Peyer's patch (tissue), 4 donors: Measurements from ENCODE around the gene GNAI1. TPM values are rescaled to one million over a fixed set of nuclear protein-coding genes. Genes with fewer than 3 reads are reported as not detected.

Experiments
- DNase-seq, 3 donors: peaks; one replicate each; pipeline ENCODE4 v3.0.0-alpha.2; 2017 to 2019
- H3K27ac ChIP-seq, 4 donors: fragments of 200-600 bp; sonication (generic); one replicate each; pipeline ENCODE4 v1.5.1; 2016 to 2019
- H3K27me3 ChIP-seq, 2 donors: fragments of 200-600 bp; sonication (generic); one replicate each; pipeline ENCODE4 v1.5.1; 2019
- H3K36me3 ChIP-seq, 3 donors: fragments of 200-600 bp; sonication (generic); one replicate each; pipeline ENCODE4 v1.5.1; 2016 to 2019
- H3K4me1 ChIP-seq, 4 donors: fragments of 200-600 bp; sonication (generic); one replicate each; pipeline ENCODE4 v1.5.1; 2016 to 2019
- H3K4me3 ChIP-seq, 4 donors: fragments of 200-600 bp; sonication (generic); 1 replicate in 3 of 4; 2 replicates in 1 of 4; pipeline ENCODE4 v1.5.1; 2016 to 2019; ENCODE audit warnings: mild to moderate bottlenecking in 1 of 4
- H3K9me3 ChIP-seq, 4 donors: fragments of 200-600 bp; sonication (generic); one replicate each; pipeline ENCODE4 v1.5.1; 2016 to 2019; ENCODE audit warnings: mild to moderate bottlenecking in 1 of 4
- POLR2A ChIP-seq, 2 donors: fragments of 450-650 bp; IDR thresholded peaks; one replicate each; pipeline ENCODE4 v1.5.1; 2017; ENCODE audit warnings: antibody characterized with exemption in 2 of 2, mild to moderate bottlenecking in 2 of 2, moderate library complexity in 2 of 2
- total RNA-seq, 4 donors: library from RNA; depleted of rRNA; stranded (reverse); fragments of >200 nt; gene quantifications; one replicate each; pipeline ENCODE4 v1.1.0, GENCODE V29; 2016
- TF ChIP-seq, protein P1 (sequence below), 6 experiments: fragments of 450-650 bp in 4 of 6; fragments of 200-600 bp in 2 of 6; sonication (generic) in 1 of 6; IDR thresholded peaks; one replicate each; pipeline ENCODE4 v1.5.1; 2017 to 2019; ENCODE audit warnings: antibody characterized with exemption in 6 of 6, mild to moderate bottlenecking in 3 of 6, moderate library complexity in 1 of 6

GNAI1 gene
- total RNA-seq, 4 donors from 2014 or later: 5.5 to 13.3 (median 8.1) TPM

DNA sequence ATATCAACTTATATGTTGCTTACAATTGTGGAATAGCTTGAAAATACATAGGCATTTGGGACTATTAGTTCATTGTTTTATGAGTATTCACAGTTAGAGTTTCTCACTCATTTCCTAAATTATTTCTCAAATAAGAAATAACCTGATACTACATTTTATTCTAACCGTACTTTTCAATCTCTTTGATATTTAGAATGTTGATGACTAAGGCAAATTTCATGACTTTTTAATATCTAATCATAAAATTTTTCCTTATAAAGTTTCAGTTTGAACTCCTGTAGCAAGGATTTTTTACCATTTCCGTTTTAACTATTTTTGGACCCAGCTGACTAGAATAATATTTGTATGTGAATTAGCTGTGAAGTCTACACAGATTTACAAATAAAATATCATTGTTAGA lies 41.3 kb upstream of the GNAI1 start:
- Histone ChIP-seq H3K27ac (no peak overlapping the region), H3K36me3 (no peaks in the 10 kb centered on the region), H3K9me3 (no peaks in the 10 kb centered on the region), H3K4me1 (no peaks in the 10 kb centered on the region), H3K4me3 (no peak overlapping the region), H3K27me3 (no peaks in the 10 kb centered on the region)
- no peak for DNase-seq
- no peak for TF ChIP-seq POLR2A (IDR thresholded peaks at IDR 0.05)
- TF ChIP-seq, protein P1, sequence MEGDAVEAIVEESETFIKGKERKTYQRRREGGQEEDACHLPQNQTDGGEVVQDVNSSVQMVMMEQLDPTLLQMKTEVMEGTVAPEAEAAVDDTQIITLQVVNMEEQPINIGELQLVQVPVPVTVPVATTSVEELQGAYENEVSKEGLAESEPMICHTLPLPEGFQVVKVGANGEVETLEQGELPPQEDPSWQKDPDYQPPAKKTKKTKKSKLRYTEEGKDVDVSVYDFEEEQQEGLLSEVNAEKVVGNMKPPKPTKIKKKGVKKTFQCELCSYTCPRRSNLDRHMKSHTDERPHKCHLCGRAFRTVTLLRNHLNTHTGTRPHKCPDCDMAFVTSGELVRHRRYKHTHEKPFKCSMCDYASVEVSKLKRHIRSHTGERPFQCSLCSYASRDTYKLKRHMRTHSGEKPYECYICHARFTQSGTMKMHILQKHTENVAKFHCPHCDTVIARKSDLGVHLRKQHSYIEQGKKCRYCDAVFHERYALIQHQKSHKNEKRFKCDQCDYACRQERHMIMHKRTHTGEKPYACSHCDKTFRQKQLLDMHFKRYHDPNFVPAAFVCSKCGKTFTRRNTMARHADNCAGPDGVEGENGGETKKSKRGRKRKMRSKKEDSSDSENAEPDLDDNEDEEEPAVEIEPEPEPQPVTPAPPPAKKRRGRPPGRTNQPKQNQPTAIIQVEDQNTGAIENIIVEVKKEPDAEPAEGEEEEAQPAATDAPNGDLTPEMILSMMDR (IDR thresholded peaks at IDR 0.05): no peak

DNA sequence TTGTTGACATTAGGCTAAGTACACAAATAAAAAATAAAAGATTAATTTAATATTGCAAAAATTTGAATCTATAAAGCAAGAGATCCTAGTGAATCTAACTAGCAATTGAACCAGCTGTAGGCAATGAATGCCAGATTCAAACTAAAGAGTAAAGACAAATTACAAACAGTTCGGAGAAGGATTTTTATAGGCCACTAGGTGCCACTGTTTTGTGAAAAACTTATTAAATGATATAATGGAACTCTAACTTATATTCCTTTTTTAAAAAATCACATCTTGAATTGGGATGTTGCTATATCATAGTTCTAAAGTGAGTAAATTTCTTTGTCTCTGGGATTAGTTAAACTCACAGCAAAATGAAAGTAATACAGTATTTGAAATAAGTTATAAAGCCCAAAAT lies 39.1 kb upstream of the GNAI1 start:
- DNase-seq: no peak
- TF ChIP-seq POLR2A (IDR thresholded peaks at IDR 0.05): no peak
- TF ChIP-seq, protein P1 (IDR thresholded peaks at IDR 0.05): peak in 4 of 6 experiments; percentile 25 to 44 (median 41)
- no peak overlapping the region for H3K4me3 ChIP-seq

DNA sequence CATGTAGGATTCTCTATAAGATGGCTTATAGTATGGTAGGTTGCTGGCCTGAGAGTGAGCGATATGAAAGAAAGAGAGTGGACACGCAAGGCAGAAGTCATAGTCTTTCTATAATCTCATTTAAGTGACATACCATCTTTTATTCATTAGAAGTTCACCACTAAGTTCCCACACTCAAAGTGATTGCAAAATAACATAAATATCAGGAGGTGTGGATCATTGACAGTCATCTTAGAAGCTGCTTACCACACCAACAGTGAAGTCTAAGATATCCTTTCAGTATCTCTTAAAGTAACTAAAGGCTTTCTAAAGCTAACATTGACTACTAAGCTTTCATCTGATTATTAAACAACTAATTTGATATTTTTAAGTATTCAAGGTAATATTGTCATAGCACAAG lies 36.9 kb upstream of the GNAI1 start:
- TF ChIP-seq POLR2A (IDR thresholded peaks at IDR 0.05): no peak
- TF ChIP-seq, protein P1 (IDR thresholded peaks at IDR 0.05): no peak
- H3K36me3 ChIP-seq: no peaks in the 10 kb centered on the region
- no peaks in the 10 kb centered on the region for H3K27me3 ChIP-seq
- no peak for DNase-seq
- H3K4me3 ChIP-seq: no peak overlapping the region
- no peaks in the 10 kb centered on the region for H3K4me1 ChIP-seq
- no peaks in the 10 kb centered on the region for H3K9me3 ChIP-seq
- no peak overlapping the region for H3K27ac ChIP-seq

More for the DNA sequence above, 39.1 kb upstream of the GNAI1 start:
- Histone ChIP-seq H3K27me3 (no peaks in the 10 kb centered on the region), H3K9me3 (no peaks in the 10 kb centered on the region), H3K27ac (no peak overlapping the region), H3K36me3 (no peaks in the 10 kb centered on the region), H3K4me1 (no peaks in the 10 kb centered on the region)

DNA sequence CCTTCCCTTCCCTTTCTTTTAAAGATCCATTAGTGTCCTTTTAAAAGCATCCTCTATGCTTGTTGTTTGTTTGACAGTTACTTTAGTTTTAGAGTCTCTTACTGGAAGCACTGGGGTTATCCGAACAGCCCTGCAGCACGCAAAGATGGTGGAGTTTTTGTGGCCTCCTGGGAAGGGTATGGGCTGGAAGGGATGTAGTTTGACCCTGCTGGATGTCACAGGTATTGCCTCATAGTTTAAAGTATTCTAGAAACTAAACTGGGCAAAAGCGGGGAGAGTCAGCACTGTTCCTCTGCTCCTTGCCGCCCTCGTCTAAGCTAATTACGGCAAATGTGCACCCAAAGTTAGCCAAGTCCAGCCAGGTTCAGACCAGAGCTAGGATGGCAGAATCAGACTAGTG lies 35.8 kb upstream of the GNAI1 start:
- no peak for TF ChIP-seq POLR2A (IDR thresholded peaks at IDR 0.05)
- TF ChIP-seq, protein P1 (IDR thresholded peaks at IDR 0.05): no peak
- Histone ChIP-seq H3K4me1 (no peaks in the 10 kb centered on the region), H3K9me3 (no peaks in the 10 kb centered on the region), H3K27me3 (no peaks in the 10 kb centered on the region), H3K27ac (no peak overlapping the region), H3K4me3 (no peak overlapping the region), H3K36me3 (no peaks in the 10 kb centered on the region)
- DNase-seq: no peak

DNA sequence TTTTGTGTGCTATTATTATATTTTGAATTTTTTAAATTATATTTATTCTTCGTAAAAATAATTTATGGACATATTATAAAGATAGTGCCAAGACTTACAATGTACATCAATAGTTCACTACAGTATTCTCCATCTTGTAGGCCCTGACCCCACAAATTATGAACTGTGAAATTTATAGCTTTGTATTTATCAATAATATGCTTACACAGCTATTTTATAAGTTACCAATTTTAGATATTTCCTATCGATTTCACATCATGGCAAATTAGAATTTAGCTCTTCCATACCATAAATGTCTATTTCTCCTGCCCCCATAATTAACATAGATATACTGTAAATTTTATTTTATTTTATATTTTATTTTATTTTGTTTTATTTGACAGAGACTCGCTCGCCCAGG lies 34.4 kb upstream of the GNAI1 start:
- H3K27ac ChIP-seq: no peak overlapping the region
- H3K9me3 ChIP-seq: no peaks in the 10 kb centered on the region
- H3K27me3 ChIP-seq: no peaks in the 10 kb centered on the region
- no peak overlapping the region for H3K4me3 ChIP-seq
- DNase-seq: no peak
- no peak for TF ChIP-seq POLR2A (IDR thresholded peaks at IDR 0.05)
- TF ChIP-seq, protein P1 (IDR thresholded peaks at IDR 0.05): no peak
- H3K36me3 ChIP-seq: no peaks in the 10 kb centered on the region
- no peaks in the 10 kb centered on the region for H3K4me1 ChIP-seq
